HEK293 (cell line): ENCODE measurements around the gene TAS2R38.

Source experiments
- KLF16 ChIP-seq: fragments of 450-650 bp; formaldehyde crosslinking; IDR thresholded peaks from 2 replicates; pipeline ENCODE4 v1.5.1; 2017; ENCODE audit warnings: missing biosample characterization, missing genetic modification characterization
- TRIM28 ChIP-seq: IDR thresholded peaks from 2 replicates; pipeline ENCODE4 v1.6.1; 2011; ENCODE audit warnings: low read length, control low read depth, borderline replicate concordance
- ZBTB20 ChIP-seq: fragments of 450-650 bp; formaldehyde crosslinking; IDR thresholded peaks from 2 replicates; pipeline ENCODE4 v1.5.1; 2016; ENCODE audit warnings: missing biosample characterization, missing genetic modification characterization
- ZFP3 ChIP-seq: fragments of 450-650 bp; formaldehyde crosslinking; IDR thresholded peaks from 2 replicates; pipeline ENCODE4 v1.5.1; 2016; ENCODE audit warnings: low read depth, missing biosample characterization, missing genetic modification characterization
- ZNF16 ChIP-seq: fragments of 450-650 bp; formaldehyde crosslinking; IDR thresholded peaks from 2 replicates; pipeline ENCODE4 v1.5.1; 2016; ENCODE audit warnings: low read depth, missing biosample characterization, missing genetic modification characterization
- ZNF184 ChIP-seq: fragments of 450-650 bp; IDR thresholded peaks from 2 replicates; pipeline ENCODE4 v1.5.1; 2018; ENCODE audit warnings: missing biosample characterization, mild to moderate bottlenecking, missing genetic modification characterization
- ZNF433 ChIP-seq: fragments of 450-650 bp; formaldehyde crosslinking; IDR thresholded peaks from 2 replicates; pipeline ENCODE4 v1.5.1; 2016; ENCODE audit warnings: missing biosample characterization, missing genetic modification characterization, low read depth
- TF ChIP-seq, protein P1 (sequence below): fragments of 450-650 bp; formaldehyde crosslinking; IDR thresholded peaks from 2 replicates; pipeline ENCODE4 v1.5.1; 2016; ENCODE audit warnings: missing biosample characterization, missing genetic modification characterization
- TF ChIP-seq, protein P2 (sequence below): sonication (generic); formaldehyde crosslinking; IDR thresholded peaks from 2 replicates; pipeline ENCODE4 v1.8.1; 2022; ENCODE audit warnings: mild to moderate bottlenecking, moderate library complexity, missing genetic modification reagents

DNA sequence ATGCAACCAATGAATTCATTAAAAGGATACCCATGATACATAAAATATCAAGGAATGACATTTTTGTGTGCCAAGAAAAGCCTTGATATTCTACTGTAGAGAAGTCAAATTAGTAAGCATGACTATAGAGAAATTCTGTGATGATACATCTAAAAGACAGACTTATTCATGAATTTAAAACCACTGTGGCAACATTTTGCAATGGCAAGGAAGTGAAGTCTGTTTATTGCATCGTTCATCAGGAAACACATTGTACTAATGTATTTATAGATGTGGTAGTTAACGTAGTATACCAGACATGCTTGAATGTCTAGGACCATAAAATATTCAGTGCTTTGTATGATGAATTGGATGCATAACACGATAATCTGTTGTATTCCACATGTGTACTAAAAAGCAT is 17.5 kb downstream of the TAS2R38 start:
- no peak for TF ChIP-seq ZFP3
- no peak for TF ChIP-seq ZNF184 (tag by site-specific recombination)
- TF ChIP-seq, protein P1, sequence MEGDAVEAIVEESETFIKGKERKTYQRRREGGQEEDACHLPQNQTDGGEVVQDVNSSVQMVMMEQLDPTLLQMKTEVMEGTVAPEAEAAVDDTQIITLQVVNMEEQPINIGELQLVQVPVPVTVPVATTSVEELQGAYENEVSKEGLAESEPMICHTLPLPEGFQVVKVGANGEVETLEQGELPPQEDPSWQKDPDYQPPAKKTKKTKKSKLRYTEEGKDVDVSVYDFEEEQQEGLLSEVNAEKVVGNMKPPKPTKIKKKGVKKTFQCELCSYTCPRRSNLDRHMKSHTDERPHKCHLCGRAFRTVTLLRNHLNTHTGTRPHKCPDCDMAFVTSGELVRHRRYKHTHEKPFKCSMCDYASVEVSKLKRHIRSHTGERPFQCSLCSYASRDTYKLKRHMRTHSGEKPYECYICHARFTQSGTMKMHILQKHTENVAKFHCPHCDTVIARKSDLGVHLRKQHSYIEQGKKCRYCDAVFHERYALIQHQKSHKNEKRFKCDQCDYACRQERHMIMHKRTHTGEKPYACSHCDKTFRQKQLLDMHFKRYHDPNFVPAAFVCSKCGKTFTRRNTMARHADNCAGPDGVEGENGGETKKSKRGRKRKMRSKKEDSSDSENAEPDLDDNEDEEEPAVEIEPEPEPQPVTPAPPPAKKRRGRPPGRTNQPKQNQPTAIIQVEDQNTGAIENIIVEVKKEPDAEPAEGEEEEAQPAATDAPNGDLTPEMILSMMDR (tag by site-specific recombination) = no peak
- no peak for TF ChIP-seq KLF16 (tag by site-specific recombination)
- TF ChIP-seq ZBTB20 (tag by site-specific recombination) = no peak
- no peak for TF ChIP-seq ZNF16 (tag by site-specific recombination)
- TF ChIP-seq, protein P2, sequence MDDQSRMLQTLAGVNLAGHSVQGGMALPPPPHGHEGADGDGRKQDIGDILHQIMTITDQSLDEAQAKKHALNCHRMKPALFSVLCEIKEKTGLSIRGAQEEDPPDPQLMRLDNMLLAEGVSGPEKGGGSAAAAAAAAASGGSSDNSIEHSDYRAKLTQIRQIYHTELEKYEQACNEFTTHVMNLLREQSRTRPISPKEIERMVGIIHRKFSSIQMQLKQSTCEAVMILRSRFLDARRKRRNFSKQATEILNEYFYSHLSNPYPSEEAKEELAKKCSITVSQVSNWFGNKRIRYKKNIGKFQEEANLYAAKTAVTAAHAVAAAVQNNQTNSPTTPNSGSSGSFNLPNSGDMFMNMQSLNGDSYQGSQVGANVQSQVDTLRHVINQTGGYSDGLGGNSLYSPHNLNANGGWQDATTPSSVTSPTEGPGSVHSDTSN (CRISPR knock-in tag) = no peak
- no peak for TF ChIP-seq TRIM28
- no peak for TF ChIP-seq ZNF433
